Osteocyte (in vitro differentiated cells): Measurements from ENCODE around the gene ALDH1L2. TPM values are rescaled to one million over a fixed set of nuclear protein-coding genes. Genes with fewer than 3 reads are reported as not detected.

Source experiments
- DNase-seq: peaks from one replicate; pipeline ENCODE4 v3.0.0; 2021; ENCODE audit warnings: mixed read lengths; ENCODE audit not compliant: unreplicated experiment; ENCODE audit errors: extremely low spot score
- H3K27ac Mint-ChIP-seq: one replicate; pipeline ENCODE4 v1.8.0; 2021; ENCODE audit warnings: mild to moderate bottlenecking, mixed read lengths; ENCODE audit not compliant: unreplicated experiment
- H3K27me3 Mint-ChIP-seq: one replicate; pipeline ENCODE4 v1.8.0; 2021; ENCODE audit warnings: mixed read lengths; ENCODE audit not compliant: unreplicated experiment
- H3K36me3 Mint-ChIP-seq: one replicate; pipeline ENCODE4 v1.8.0; 2021; ENCODE audit warnings: mixed read lengths; ENCODE audit not compliant: unreplicated experiment
- H3K4me1 Mint-ChIP-seq: one replicate; pipeline ENCODE4 v1.8.0; 2021; ENCODE audit warnings: mixed read lengths; ENCODE audit not compliant: unreplicated experiment
- H3K4me3 Mint-ChIP-seq: one replicate; pipeline ENCODE4 v1.8.0; 2021; ENCODE audit warnings: mild to moderate bottlenecking, moderate library complexity, mixed read lengths; ENCODE audit not compliant: unreplicated experiment
- H3K9me3 Mint-ChIP-seq: one replicate; pipeline ENCODE4 v1.8.0; 2021; ENCODE audit warnings: mixed read lengths; ENCODE audit not compliant: unreplicated experiment
- CTCF ChIP-seq: fragments of 200-600 bp; sonication (generic); IDR thresholded peaks from 2 replicates; pipeline ENCODE4 v1.5.0; 2021; ENCODE audit warnings: antibody characterized with exemption, mild to moderate bottlenecking, moderate library complexity
- total RNA-seq: library from RNA; stranded (reverse); gene quantifications from 2 replicates; pipeline ENCODE4 v1.2.1, GENCODE V29; 2021

ALDH1L2 gene
- total RNA-seq, 1 donor from 2014 or later = 85.5 TPM

GRCh38 chr12:105076098-105076497 lies 8.2 kb downstream of the ALDH1L2 start:
- Mint-ChIP-seq H3K36me3 (peaks cover 14% of the 10 kb centered on the region), H3K4me1 (peaks cover 16% of the 10 kb centered on the region), H3K9me3 (no peaks in the 10 kb centered on the region), H3K4me3 (no peak overlapping the region), H3K27ac (no peak overlapping the region), H3K27me3 (no peaks in the 10 kb centered on the region)
- no peak for TF ChIP-seq CTCF
- no peak for DNase-seq

GRCh38 chr12:105072888-105073488 lies 11.3 kb downstream of the ALDH1L2 start:
- H3K4me3 Mint-ChIP-seq = no peak overlapping the region
- peaks cover 40% of the 10 kb centered on the region for H3K36me3 Mint-ChIP-seq
- no peak for DNase-seq
- no peaks in the 10 kb centered on the region for H3K9me3 Mint-ChIP-seq
- H3K27me3 Mint-ChIP-seq = no peaks in the 10 kb centered on the region
- H3K4me1 Mint-ChIP-seq = peaks cover 14% of the 10 kb centered on the region
- TF ChIP-seq CTCF = no peak
- no peak overlapping the region for H3K27ac Mint-ChIP-seq

- Mint-ChIP-seq H3K4me3 (no peak overlapping the region), H3K4me1 (peaks cover 8% of the 10 kb centered on the region), H3K27ac (no peak overlapping the region), H3K9me3 (no peaks in the 10 kb centered on the region), H3K27me3 (no peaks in the 10 kb centered on the region), H3K36me3 (peaks cover 48% of the 10 kb centered on the region)
- TF ChIP-seq CTCF = no peak
- no peak for DNase-seq
Measured at GRCh38 chr12:105071981-105072380, 12.3 kb downstream of the ALDH1L2 start.

GRCh38 chr12:105069936-105070702 lies 14.1 kb downstream of the ALDH1L2 start:
- no peak overlapping the region for H3K4me3 Mint-ChIP-seq
- H3K9me3 Mint-ChIP-seq = no peaks in the 10 kb centered on the region
- H3K36me3 Mint-ChIP-seq = peaks cover 65% of the 10 kb centered on the region
- DNase-seq = no peak
- no peak for TF ChIP-seq CTCF
- H3K4me1 Mint-ChIP-seq = peaks cover 6% of the 10 kb centered on the region
- H3K27ac Mint-ChIP-seq = no peak overlapping the region
- no peaks in the 10 kb centered on the region for H3K27me3 Mint-ChIP-seq

GRCh38 chr12:105067511-105068031 lies 16.7 kb downstream of the ALDH1L2 start:
- no peak for TF ChIP-seq CTCF
- Mint-ChIP-seq H3K36me3 (peaks cover 71% of the 10 kb centered on the region), H3K4me3 (no peak overlapping the region), H3K9me3 (no peaks in the 10 kb centered on the region), H3K4me1 (peaks cover 3% of the 10 kb centered on the region), H3K27me3 (no peaks in the 10 kb centered on the region), H3K27ac (no peak overlapping the region)
- no peak for DNase-seq
